A549 (cell line): ENCODE measurements around the gene RAPGEF6.
A peak's percentile ranks its signal among the peaks of the same experiment; 100 is the strongest.

ENCODE experiments used
- CBX8 ChIP-seq: fragments of 200-600 bp; sonication (generic); IDR thresholded peaks from 2 replicates; pipeline ENCODE4 v1.6.1; 2016
- CTCF ChIP-seq: fragments of >200 bp; sonication (Bioruptor Twin); formaldehyde crosslinking; IDR thresholded peaks from 3 replicates; pipeline ENCODE4 v1.5.1; 2016
- EP300 ChIP-seq, 2 experiments: fragments of >200 bp; sonication (Bioruptor Twin); formaldehyde crosslinking; IDR thresholded peaks; 2 replicates in 1 of 2; 3 replicates in 1 of 2; pipeline ENCODE4 v1.6.1; 2016 to 2017
- MAX ChIP-seq: IDR thresholded peaks from 2 replicates; pipeline ENCODE4 v1.6.1; 2012
- NR3C1 ChIP-seq: fragments of >200 bp; sonication (Bioruptor Twin); formaldehyde crosslinking; IDR thresholded peaks from 3 replicates; pipeline ENCODE4 v1.6.1; 2017
- POLR2A ChIP-seq: IDR thresholded peaks from 2 replicates; pipeline ENCODE4 v1.6.1; 2012; ENCODE audit warnings: mild to moderate bottlenecking, low read length
- RARB ChIP-seq: fragments of 250-450 bp; sonication (Bioruptor Pico); IDR thresholded peaks from 2 replicates; pipeline ENCODE4 v1.8.0; 2021; ENCODE audit warnings: mild to moderate bottlenecking, moderate library complexity
- RCOR1 ChIP-seq: fragments of 150-350 bp; IDR thresholded peaks from 2 replicates; pipeline ENCODE4 v1.6.1; 2014; ENCODE audit warnings: antibody characterized with exemption, low read length, low read depth
- REST ChIP-seq: fragments of 200-600 bp; sonication (generic); IDR thresholded peaks from 2 replicates; pipeline ENCODE4 v1.6.1; 2016; ENCODE audit warnings: antibody characterized with exemption, mild to moderate bottlenecking, moderate library complexity

GRCh38 chr5:131379723-131380122 lies 255.3 kb downstream of the RAPGEF6 start:
- TF ChIP-seq POLR2A (no peak), EP300 (IDR thresholded peaks at IDR 0.05) (peak in 1 of 2 experiments; percentile 30; a peak in 1 of 5 replicates), CTCF (no peak), CBX8 (no peak), MAX (peak; percentile 26; the same call in 1 of the 2 replicates), RCOR1 (no peak), RARB (CRISPR knock-in tag) (no peak), REST (no peak), NR3C1 (no peak)
